Ishikawa (cell line): ENCODE measurements around the gene OR52J3.

ENCODE experiments used
- EP300 ChIP-seq: IDR thresholded peaks from 2 replicates; pipeline ENCODE4 v1.6.1; 2012; ENCODE audit warnings: borderline replicate concordance
- TAF1 ChIP-seq: IDR thresholded peaks from 2 replicates; pipeline ENCODE4 v1.6.1; 2012; ENCODE audit warnings: low read depth, mild to moderate bottlenecking

DNA sequence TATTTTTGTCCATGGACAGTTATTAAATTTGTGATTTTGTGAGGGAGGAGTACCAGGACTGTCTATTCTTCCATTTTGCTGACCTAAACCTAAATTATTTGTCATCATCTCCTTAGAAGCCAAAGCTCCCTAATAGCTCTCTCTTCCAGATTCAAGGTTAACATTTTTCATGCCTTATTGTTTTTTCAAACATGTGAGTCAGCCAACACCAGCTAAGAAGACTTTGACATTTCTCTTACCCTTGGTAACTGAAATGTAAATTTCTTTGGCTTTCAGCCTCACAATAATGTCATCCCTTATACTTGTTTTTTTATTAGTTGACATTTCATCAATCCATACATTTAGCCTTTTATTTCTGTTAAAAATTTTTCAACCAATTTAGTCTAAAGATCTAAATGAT, 42.2 kb downstream of the OR52J3 start:
- no peak for TF ChIP-seq EP300
- no peak for TF ChIP-seq TAF1
